H1 (cell line): ENCODE data around the gene TRIM9. TPM values are rescaled to one million over a fixed set of nuclear protein-coding genes. Genes with fewer than 3 reads are reported as not detected.

Source experiments
- CTCF ChIA-PET: fragments of 300-600 bp; sonication (Branson Sonifier 250); formaldehyde crosslinking; loops from one replicate; lab custom pipeline; 2021; ENCODE audit not compliant: partially characterized antibody; lab: Charles Lee
- POLR2A ChIA-PET: fragments of 300-600 bp; sonication (Branson Sonifier 250); formaldehyde crosslinking; loops from one replicate; lab custom pipeline; 2021; ENCODE audit warnings: inconsistent platforms; ENCODE audit not compliant: partially characterized antibody; lab: Charles Lee
- DNase-seq, 2 experiments: peaks; one replicate each; pipeline versions ENCODE4 v3.0.0 to v3.0.0-alpha.2; 2010 to 2022; ENCODE audit warnings: low spot score in 2 of 2, low read depth in 1 of 2, mixed read lengths in 1 of 2
- FAIRE-seq: peaks from 2 replicates; lab custom pipeline; 2011; peaks lifted over from hg19 to GRCh38; lab: Jason Lieb, UNC
- H2AFZ ChIP-seq: 2 replicates; pipeline ENCODE4 v1.8.1; 2012; ENCODE audit warnings: low read length, inconsistent platforms
- H2AK5ac ChIP-seq: 2 replicates; pipeline ENCODE4 v1.6.1; 2013; ENCODE audit warnings: low read depth, low read length
- H2BK120ac ChIP-seq: replicated peaks from 2 replicates; pipeline ENCODE3; 2013; ENCODE audit warnings: low read depth, low read length, inconsistent platforms
- H2BK12ac ChIP-seq: 2 replicates; pipeline ENCODE4 v1.6.1; 2013; ENCODE audit warnings: low read depth, low read length
- H2BK15ac ChIP-seq: 2 replicates; pipeline ENCODE4 v1.6.1; 2013; ENCODE audit warnings: low read length
- H2BK20ac ChIP-seq: 2 replicates; pipeline ENCODE4 v1.6.1; 2013; ENCODE audit warnings: low read length
- H2BK5ac ChIP-seq: 2 replicates; pipeline ENCODE4 v1.6.1; 2013; ENCODE audit warnings: low read depth, low read length
- H3K14ac ChIP-seq: 2 replicates; pipeline ENCODE4 v1.6.1; 2013; ENCODE audit warnings: inconsistent platforms; ENCODE audit not compliant: insufficient read length
- H3K18ac ChIP-seq: 2 replicates; pipeline ENCODE4 v1.6.1; 2013; ENCODE audit warnings: low read length; ENCODE audit errors: extremely low read depth
- H3K23ac ChIP-seq: 2 replicates; pipeline ENCODE4 v1.6.1; 2013; ENCODE audit warnings: inconsistent platforms; ENCODE audit not compliant: insufficient read length
- H3K23me2 ChIP-seq: 2 replicates; pipeline ENCODE4 v1.6.1; 2013; ENCODE audit warnings: low read depth, low read length
- H3K27ac ChIP-seq: 2 replicates; pipeline ENCODE4 v1.6.1; 2011; ENCODE audit warnings: low read depth, low read length, inconsistent platforms
- H3K27me3 ChIP-seq, 4 experiments: replicated peaks in 1 of 4; 1 replicate in 1 of 4; 2 replicates in 3 of 4; pipeline versions ENCODE4 v1.6.1 to v1.8.1; 2011 to 2013; ENCODE audit warnings: low read length in 3 of 4, mild to moderate bottlenecking in 3 of 4, inconsistent platforms in 2 of 4, mixed read lengths in 2 of 4, moderate library complexity in 1 of 4; ENCODE audit not compliant: control insufficient read depth in 3 of 4, insufficient read depth in 3 of 4; ENCODE audit errors: extremely low read depth in 1 of 4
- H3K36me3 ChIP-seq, 4 experiments: 2 replicates each; pipeline versions ENCODE4 v1.6.1 to v1.8.1; 2011 to 2013; ENCODE audit warnings: mild to moderate bottlenecking in 4 of 4, low read length in 3 of 4, moderate library complexity in 2 of 4, control low read depth in 1 of 4, inconsistent platforms in 1 of 4; ENCODE audit not compliant: insufficient read depth in 4 of 4, control insufficient read depth in 2 of 4
- H3K4ac ChIP-seq: replicated peaks from 2 replicates; pipeline ENCODE3; 2013; ENCODE audit warnings: low read length, low read depth, mixed read lengths, inconsistent platforms; ENCODE audit not compliant: insufficient read length
- H3K4me1 ChIP-seq, 4 experiments: replicated peaks in 1 of 4; 1 replicate in 1 of 4; 2 replicates in 3 of 4; pipeline versions ENCODE4 v1.6.1 to v1.8.1; 2011 to 2013; ENCODE audit warnings: low read length in 3 of 4, inconsistent platforms in 2 of 4, mixed read lengths in 1 of 4; ENCODE audit not compliant: insufficient read depth in 4 of 4, control insufficient read depth in 3 of 4
- H3K4me2 ChIP-seq, 2 experiments: 2 replicates each; pipeline versions ENCODE4 v1.6.1 to v1.8.1; 2011 to 2013; ENCODE audit warnings: low read depth in 2 of 2, low read length in 2 of 2, control low read depth in 1 of 2, inconsistent platforms in 1 of 2, mild to moderate bottlenecking in 1 of 2; ENCODE audit not compliant: insufficient read depth in 1 of 2
- H3K4me3 ChIP-seq, 4 experiments: fragments of 200-600, 300-600 bp in 1 of 4; sonication (generic), shearing (Covaris generic), sonication (Bioruptor Twin) in 1 of 4; 2 replicates each; pipeline versions ENCODE4 v1.5.1 to v1.8.1; 2011 to 2016; ENCODE audit warnings: low read length in 4 of 4, low read depth in 3 of 4, control low read depth in 2 of 4, inconsistent platforms in 2 of 4, mild to moderate bottlenecking in 2 of 4, mixed read lengths in 1 of 4, moderate library complexity in 1 of 4; ENCODE audit not compliant: insufficient read depth in 2 of 4; ENCODE audit errors: extremely low read depth in 1 of 4
- H3K56ac ChIP-seq: replicated peaks from 2 replicates; pipeline ENCODE3; 2013; ENCODE audit warnings: low read depth, mild to moderate bottlenecking, mixed read lengths, low read length, inconsistent platforms; ENCODE audit not compliant: insufficient read length
- H3K79me1 ChIP-seq: 2 replicates; pipeline ENCODE4 v1.6.1; 2013; ENCODE audit warnings: low read depth, low read length, control low read depth
- H3K79me2 ChIP-seq, 2 experiments: 2 replicates each; pipeline versions ENCODE4 v1.6.1 to v1.8.1; 2012 to 2013; ENCODE audit warnings: low read length in 2 of 2, mild to moderate bottlenecking in 2 of 2, inconsistent platforms in 1 of 2; ENCODE audit not compliant: insufficient read depth in 2 of 2, control insufficient read depth in 1 of 2
- H3K9ac ChIP-seq, 4 experiments: replicated peaks in 1 of 4; 1 replicate in 1 of 4; 2 replicates in 3 of 4; pipeline versions ENCODE4 v1.6.1 to v1.8.1; 2011 to 2013; ENCODE audit warnings: low read depth in 3 of 4, low read length in 3 of 4, control low read depth in 2 of 4, mild to moderate bottlenecking in 2 of 4, moderate library complexity in 2 of 4, inconsistent platforms in 1 of 4; ENCODE audit errors: extremely low read depth in 1 of 4
- H3K9me3 ChIP-seq, 2 experiments: 2 replicates each; pipeline versions ENCODE4 v1.6.1 to v1.8.1; 2012 to 2013; ENCODE audit warnings: mild to moderate bottlenecking in 2 of 2, moderate library complexity in 2 of 2, control low read depth in 1 of 2, inconsistent platforms in 1 of 2, low read depth in 1 of 2, low read length in 1 of 2, mixed read lengths in 1 of 2; ENCODE audit not compliant: insufficient read depth in 2 of 2
- H4K20me1 ChIP-seq, 2 experiments: replicated peaks in 1 of 2; 2 replicates each; pipeline versions ENCODE3 to v1.8.1; 2011 to 2013; ENCODE audit warnings: inconsistent platforms in 2 of 2, low read length in 2 of 2, mild to moderate bottlenecking in 1 of 2; ENCODE audit not compliant: insufficient read depth in 2 of 2, control insufficient read depth in 1 of 2
- H4K5ac ChIP-seq: 2 replicates; pipeline ENCODE4 v1.6.1; 2013; ENCODE audit warnings: low read length, low read depth, mixed read lengths, inconsistent platforms; ENCODE audit not compliant: insufficient read length
- H4K8ac ChIP-seq: 2 replicates; pipeline ENCODE4 v1.8.0; 2013; ENCODE audit warnings: mild to moderate bottlenecking, moderate library complexity, low read length, inconsistent platforms; ENCODE audit not compliant: insufficient read depth; ENCODE audit errors: extremely low read depth
- H4K91ac ChIP-seq: replicated peaks from 2 replicates; pipeline ENCODE3; 2013; ENCODE audit warnings: low read length, mixed read lengths, inconsistent platforms; ENCODE audit not compliant: insufficient read length
- BACH1 ChIP-seq: IDR thresholded peaks from 2 replicates; pipeline ENCODE4 v1.6.1; 2012; ENCODE audit warnings: low read length, improper control_type of control experiment
- CBX8 ChIP-seq: fragments of 300-800, 300-1000 bp; sonication (generic); IDR thresholded peaks from 2 replicates; pipeline ENCODE4 v1.7.1; 2016; ENCODE audit warnings: low read depth, low read length, borderline replicate concordance
- NANOG ChIP-seq: IDR thresholded peaks from 2 replicates; pipeline ENCODE4 v1.6.1; 2011; ENCODE audit warnings: low read length, low read depth, mild to moderate bottlenecking, inconsistent platforms; ENCODE audit not compliant: insufficient read depth, poor library complexity, severe bottlenecking
- SIRT6 ChIP-seq: IDR thresholded peaks from one replicate; pipeline ENCODE4 v1.7.1; 2012; ENCODE audit warnings: low read length, inconsistent platforms
- SUZ12 ChIP-seq: fragments of 200-600 bp; sonication (generic); IDR thresholded peaks from 2 replicates; pipeline ENCODE4 v1.6.1; 2012; ENCODE audit warnings: mild to moderate bottlenecking, inconsistent platforms, low read length, moderate library complexity, mixed read lengths
- TEAD4 ChIP-seq: IDR thresholded peaks from 2 replicates; pipeline ENCODE4 v1.6.1; 2012; ENCODE audit warnings: low read depth, low read length, inconsistent platforms, mixed read lengths
- WGBS, 2 experiments: shearing (Covaris generic) in 1 of 2; methylation state at CpG; one replicate each; pipeline versions ENCODE4 v1.1.6 to v1.1.7; 2013 to 2015; ENCODE audit warnings: low lambda C conversion rate in 2 of 2, mixed read lengths in 2 of 2, inconsistent platforms in 1 of 2, low coverage in 1 of 2, missing lambda C conversion rate in 1 of 2; ENCODE audit not compliant: insufficient replicate concordance in 2 of 2, insufficient coverage in 1 of 2, insufficient read length in 1 of 2; ENCODE audit errors: extremely low coverage in 1 of 2, missing lambda C conversion rate in 1 of 2; 5-methylcytosine and 5-hydroxymethylcytosine counted together
- polyA plus RNA-seq, 7 experiments: library from polyadenylated mRNA; depleted of rRNA in 3 of 7; stranded (reverse) in 5 of 7; unstranded in 2 of 7; fragments of >200 nt in 5 of 7; fragments of 200-250 nt in 2 of 7; gene quantifications; 1 replicate in 5 of 7; 2 replicates in 1 of 7; 4 replicates in 1 of 7; pipeline versions ENCODE4 v1.2.1 to v1.2.3, GENCODE V29; 2011 to 2013; ENCODE audit warnings: missing spikeins in 2 of 7, mixed read lengths in 2 of 7
- total RNA-seq: library from RNA; stranded (reverse); fragmentation: NEBNext Ultra II Directional; extraction: Animal tissue kit (Norgen Biotek cat#: 25700); gene quantifications from 2 replicates; pipeline ENCODE4 v1.2.1, GENCODE V29; 2021

TRIM9 gene
- total and polyA plus RNA-seq, 2 of the 8 experiments (the other 6 are each of a cell fraction or from before 2014, with no cell fraction given): 2.7 to 5.4 TPM

DNA sequence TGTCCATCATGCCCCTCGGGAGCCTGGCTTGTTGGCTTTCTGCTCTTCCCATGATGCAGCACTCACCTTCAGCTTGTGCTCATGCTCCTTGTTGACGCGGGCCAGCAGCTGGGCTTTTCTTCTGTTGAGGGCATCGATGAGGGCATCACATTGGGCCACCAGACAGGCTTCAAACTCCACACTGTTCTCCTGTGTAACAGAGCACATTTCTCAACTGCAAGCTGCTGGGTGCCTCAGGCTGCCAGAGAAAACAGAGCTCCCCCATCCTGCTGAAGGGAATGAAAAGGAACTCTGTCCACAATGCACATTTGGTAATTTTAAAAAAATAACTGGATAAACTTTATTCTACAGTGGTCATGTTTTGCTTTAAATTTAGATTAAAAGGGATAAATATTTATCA is 72.1 kb downstream of the TRIM9 start:
- Histone ChIP-seq H2BK15ac (no peak overlapping the region), H3K27ac (no peak overlapping the region)

More for the DNA sequence above, 72.1 kb downstream of the TRIM9 start:
- Histone ChIP-seq H3K79me1 (no peaks in the 10 kb centered on the region), H3K23ac (no peak overlapping the region), H3K23me2 (no peaks in the 10 kb centered on the region; the same call in 1 of the 2 replicates), H2AK5ac (no peak overlapping the region), H3K27me3 (no peaks in the 10 kb centered on the region), H4K8ac (no peak overlapping the region), H3K18ac (no peak overlapping the region), H3K56ac (no peak overlapping the region), H3K9ac (no peak overlapping the region), H3K9me3 (no peaks in the 10 kb centered on the region), H2BK5ac (no peak overlapping the region), H3K36me3 (no peaks in the 10 kb centered on the region), H3K14ac (no peak overlapping the region), H3K4me2 (no peak overlapping the region), H3K4me1 (no peaks in the 10 kb centered on the region), H3K4ac (no peak overlapping the region), H2BK20ac (no peak overlapping the region), H2AFZ (no peak overlapping the region), H2BK12ac (no peak overlapping the region), H2BK120ac (no peak overlapping the region), H4K20me1 (no peaks in the 10 kb centered on the region), H4K5ac (no peak overlapping the region), H3K79me2 (no peaks in the 10 kb centered on the region), H3K4me3 (no peak overlapping the region), H4K91ac (no peak overlapping the region)
- no peak for DNase-seq
- no peak for FAIRE-seq
- 97% methylated on average over 4 of the region's 4 CpGs; no CpG with 5 or more reads in 1 of the 2 experiments for WGBS, 2 experiments
- no peak for TF ChIP-seq NANOG
- TF ChIP-seq SUZ12: no peak
- no peak for TF ChIP-seq BACH1
- no peak for TF ChIP-seq SIRT6
- no peak for TF ChIP-seq CBX8
- no peak for TF ChIP-seq TEAD4
- ChIA-PET CTCF (interaction anchor here (1.0 to 1.4 kb wide), 2 partner anchors 23 to 151 kb away, joined by 3 to 4 read pairs; partner anchors contain the start of gene ABHD12B), POLR2A (interaction anchor here (1.5 kb wide), 1 partner anchor 9 kb away, joined by 5 read pairs; no protein-coding TSS in a partner anchor)
